GM12892 (cell line): ENCODE measurements around the gene FCSK.

Experiments
- POLR2A ChIP-seq: IDR thresholded peaks from 2 replicates; pipeline ENCODE4 v1.6.1; 2011; ENCODE audit warnings: low read depth, low read length, control low read depth
- POLR2AphosphoS5 ChIP-seq: IDR thresholded peaks from 2 replicates; pipeline ENCODE4 v1.6.1; 2011; ENCODE audit warnings: low read depth, low read length, control low read depth

DNA sequence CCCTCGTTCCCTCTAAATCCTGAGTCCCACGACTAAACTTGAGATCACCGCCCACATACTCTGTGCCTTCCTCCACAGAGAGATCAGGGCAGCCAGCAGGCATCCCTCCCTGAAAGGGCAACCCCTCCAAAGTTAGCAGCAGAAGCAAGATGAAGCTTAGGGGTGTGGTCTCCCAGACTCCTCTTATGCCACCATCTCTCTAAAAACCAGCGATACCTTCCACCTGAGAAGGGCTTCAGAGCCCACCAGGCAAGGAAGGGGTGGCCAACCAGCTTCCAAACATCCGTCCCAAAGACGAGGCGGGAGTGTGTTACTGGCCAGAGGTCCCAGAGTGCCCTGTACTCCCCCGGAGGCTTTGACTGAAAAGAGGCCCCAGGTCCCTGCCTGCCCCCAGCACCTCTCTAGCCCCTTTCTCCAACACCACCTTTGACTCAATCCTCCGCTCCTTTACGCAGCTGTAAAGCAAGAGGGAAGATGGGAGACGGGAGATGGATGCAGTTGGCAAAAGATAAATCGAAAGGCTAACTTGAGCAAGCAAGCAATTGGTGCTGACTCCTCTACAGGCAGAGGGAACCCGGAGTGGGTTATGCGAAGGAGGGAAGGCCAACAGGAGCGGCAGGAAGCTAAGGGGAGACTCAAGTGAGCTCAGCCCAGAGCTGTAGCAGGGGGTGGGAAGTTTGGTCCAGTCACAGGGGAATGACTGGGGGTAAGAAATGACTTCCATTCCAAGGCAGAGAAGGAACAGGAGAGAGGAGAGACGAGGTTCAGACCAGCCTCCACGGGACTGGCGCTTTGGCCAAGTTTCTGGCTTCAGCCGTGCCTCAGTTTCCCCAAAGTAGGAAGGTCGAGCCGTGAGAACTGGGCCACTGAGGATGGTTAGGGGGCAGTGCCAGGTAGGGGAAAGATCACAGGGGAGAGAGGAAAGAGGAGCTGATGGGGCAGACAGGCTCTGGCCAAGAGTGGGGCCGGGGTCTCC lies 16.5 kb upstream of the FCSK start:
- TF ChIP-seq POLR2AphosphoS5 (no peak), POLR2A (peak; percentile 43; the same call in 1 of the 2 replicates)
